HepG2 (cell line): ENCODE data around the gene MTA3.

Source experiments
- ATF1 ChIP-seq: IDR thresholded peaks from 2 replicates; pipeline ENCODE4 v1.6.1; 2016; ENCODE audit warnings: mild to moderate bottlenecking, control low read depth
- CTCF ChIP-seq: sonication (generic); formaldehyde crosslinking; IDR thresholded peaks from 2 replicates; pipeline ENCODE4 v1.5.0; 2020; ENCODE audit warnings: mild to moderate bottlenecking, missing genetic modification reagents, moderate library complexity
- EED ChIP-seq: sonication (generic); formaldehyde crosslinking; IDR thresholded peaks from 2 replicates; pipeline ENCODE4 v1.5.0; 2020; ENCODE audit warnings: mild to moderate bottlenecking, missing genetic modification reagents
- GABPB1 ChIP-seq: IDR thresholded peaks from 2 replicates; pipeline ENCODE4 v1.6.1; 2016; ENCODE audit warnings: mild to moderate bottlenecking, missing genetic modification reagents, moderate library complexity, missing compliant biosample characterization
- GZF1 ChIP-seq: sonication (generic); formaldehyde crosslinking; IDR thresholded peaks from 2 replicates; pipeline ENCODE4 v1.5.1; 2020; ENCODE audit warnings: mild to moderate bottlenecking, missing genetic modification reagents
- HOXD1 ChIP-seq: sonication (generic); formaldehyde crosslinking; IDR thresholded peaks from 2 replicates; pipeline ENCODE4 v1.5.0; 2020; ENCODE audit warnings: missing genetic modification reagents
- NCOA2 ChIP-seq: sonication (generic); formaldehyde crosslinking; IDR thresholded peaks from 2 replicates; pipeline ENCODE4 v1.8.0; 2022; ENCODE audit warnings: inconsistent platforms
- PHF8 ChIP-seq: sonication (generic); formaldehyde crosslinking; IDR thresholded peaks from 2 replicates; pipeline ENCODE4 v1.5.0; 2020; ENCODE audit warnings: missing genetic modification reagents
- POLR2G ChIP-seq: fragments of 200-400 bp; formaldehyde crosslinking; IDR thresholded peaks from 2 replicates; pipeline ENCODE4 v1.6.1; 2018; ENCODE audit warnings: mild to moderate bottlenecking, low read depth, low read length, moderate library complexity
- YEATS4 ChIP-seq: sonication (generic); formaldehyde crosslinking; IDR thresholded peaks from 2 replicates; pipeline ENCODE4 v1.4.0; 2020; ENCODE audit warnings: missing genetic modification reagents, borderline replicate concordance
- ZNF572 ChIP-seq: sonication (generic); formaldehyde crosslinking; IDR thresholded peaks from 2 replicates; pipeline ENCODE4 v1.5.1; 2020; ENCODE audit warnings: mild to moderate bottlenecking, missing genetic modification reagents
- ZNF788 ChIP-seq: sonication (generic); formaldehyde crosslinking; IDR thresholded peaks from 2 replicates; pipeline ENCODE4 v1.5.0; 2020; ENCODE audit warnings: mild to moderate bottlenecking, missing genetic modification reagents, borderline replicate concordance

DNA sequence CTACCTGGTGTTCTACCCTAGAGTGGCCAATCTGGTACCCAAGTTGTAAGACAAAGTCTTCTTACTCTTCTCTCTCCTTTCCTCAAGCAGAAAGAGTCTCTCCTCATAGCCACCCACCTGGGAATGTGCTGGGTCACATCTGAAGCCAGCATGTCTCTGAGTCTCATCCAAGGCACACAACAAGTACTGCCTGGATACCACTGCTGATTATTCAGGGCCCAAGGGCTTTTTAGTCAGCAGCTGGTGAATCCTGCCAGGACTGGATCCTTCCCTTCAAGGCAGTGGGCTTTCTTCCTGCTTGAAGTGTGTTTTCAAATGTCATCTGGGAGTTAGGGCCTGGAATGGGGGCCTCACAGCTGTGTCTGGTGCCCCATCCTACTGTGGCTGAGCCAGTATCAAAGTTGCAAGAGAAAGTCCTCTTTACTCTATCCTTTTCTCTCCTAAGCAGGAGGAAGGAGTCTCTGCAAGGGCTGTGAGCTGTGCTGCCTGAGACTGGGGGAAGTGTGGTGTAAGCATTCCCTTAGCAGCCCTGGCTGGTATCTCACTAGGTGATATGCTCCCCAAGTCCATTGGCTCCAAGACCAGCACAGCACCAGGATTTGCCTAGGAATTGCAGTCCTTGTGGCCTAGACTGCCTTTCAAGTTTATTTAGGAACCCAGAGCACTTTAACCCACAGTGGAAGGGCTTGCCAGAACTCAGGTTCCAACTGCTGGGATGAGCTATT, 168.3 kb downstream of the MTA3 start:
- no peak for TF ChIP-seq CTCF
- no peak for TF ChIP-seq ATF1 (CRISPR knock-in tag)
- TF ChIP-seq EED (CRISPR knock-in tag), result no peak
- no peak for TF ChIP-seq ZNF788 (CRISPR knock-in tag)
- TF ChIP-seq GZF1 (CRISPR knock-in tag), result no peak
- TF ChIP-seq NCOA2 (CRISPR knock-in tag), result no peak
- TF ChIP-seq YEATS4, result no peak
- TF ChIP-seq HOXD1, result no peak
- TF ChIP-seq ZNF572 (CRISPR knock-in tag), result no peak
- TF ChIP-seq PHF8, result no peak
- no peak for TF ChIP-seq POLR2G
- TF ChIP-seq GABPB1 (CRISPR knock-in tag), result no peak
